IMR-90 (cell line): ENCODE results near the gene PABPC1L.

Source experiments
- BHLHE40 ChIP-seq: fragments of 150-350 bp; IDR thresholded peaks from 2 replicates; pipeline ENCODE4 v1.6.1; 2016; ENCODE audit warnings: mild to moderate bottlenecking, low read depth, low read length
- CEBPB ChIP-seq: IDR thresholded peaks from 2 replicates; pipeline ENCODE4 v1.6.1; 2012; ENCODE audit warnings: low read depth, low read length, improper control_type of control experiment
- CTCF ChIP-seq: conservative IDR thresholded peaks from 2 replicates; pipeline ENCODE4 v1.5.1; 2012; ENCODE audit warnings: mild to moderate bottlenecking, low read depth, low read length, improper control_type of control experiment
- ELK1 ChIP-seq: fragments of 150-350 bp; IDR thresholded peaks from 2 replicates; pipeline ENCODE4 v1.6.1; 2016; ENCODE audit warnings: low read depth, mild to moderate bottlenecking, low read length, moderate library complexity, borderline replicate concordance
- MAFK ChIP-seq: IDR thresholded peaks from 2 replicates; pipeline ENCODE4 v1.6.1; 2012; ENCODE audit warnings: low read depth, low read length, improper control_type of control experiment
- MAZ ChIP-seq: IDR thresholded peaks from 2 replicates; pipeline ENCODE4 v1.6.1; 2012; ENCODE audit warnings: low read depth, mild to moderate bottlenecking, low read length, improper control_type of control experiment, moderate library complexity, borderline replicate concordance
- MXI1 ChIP-seq: IDR thresholded peaks from 2 replicates; pipeline ENCODE4 v1.6.1; 2012; ENCODE audit warnings: low read depth, mild to moderate bottlenecking, low read length, moderate library complexity, borderline replicate concordance
- NFE2L2 ChIP-seq: fragments of 150-350 bp; IDR thresholded peaks from 2 replicates; pipeline ENCODE4 v1.6.1; 2016; ENCODE audit warnings: low read depth, mild to moderate bottlenecking, low read length
- POLR2A ChIP-seq: IDR thresholded peaks from 2 replicates; pipeline ENCODE4 v1.6.1; 2012; ENCODE audit warnings: mild to moderate bottlenecking, low read depth, low read length
- RAD21 ChIP-seq: IDR thresholded peaks from 2 replicates; pipeline ENCODE4 v1.6.1; 2012; ENCODE audit warnings: low read length, improper control_type of control experiment
- RCOR1 ChIP-seq: IDR thresholded peaks from 2 replicates; pipeline ENCODE4 v1.6.1; 2012; ENCODE audit warnings: mild to moderate bottlenecking, low read length, improper control_type of control experiment; ENCODE audit not compliant: insufficient replicate concordance
- RFX5 ChIP-seq: IDR thresholded peaks from 2 replicates; pipeline ENCODE4 v1.8.0; 2012; ENCODE audit warnings: low read depth, mild to moderate bottlenecking, low read length, moderate library complexity
- SMC3 ChIP-seq: fragments of 150-350 bp; IDR thresholded peaks from 2 replicates; pipeline ENCODE4 v1.6.1; 2016; ENCODE audit warnings: low read depth, mild to moderate bottlenecking, antibody characterized with exemption, low read length, moderate library complexity
- USF2 ChIP-seq: fragments of 150-350 bp; IDR thresholded peaks from 2 replicates; pipeline ENCODE4 v1.6.1; 2017; ENCODE audit warnings: mild to moderate bottlenecking, antibody characterized with exemption, low read length, low read depth

GRCh38 chr20:44912189-44912588, 2.3 kb downstream of the PABPC1L start:
- TF ChIP-seq POLR2A: no peak
- TF ChIP-seq CTCF: no peak
- no peak for TF ChIP-seq NFE2L2
- no peak for TF ChIP-seq MXI1
- no peak for TF ChIP-seq MAZ
- no peak for TF ChIP-seq RFX5
- TF ChIP-seq USF2: no peak
- no peak for TF ChIP-seq BHLHE40
- TF ChIP-seq RCOR1: no peak
- no peak for TF ChIP-seq SMC3
- no peak for TF ChIP-seq RAD21
- no peak for TF ChIP-seq ELK1
- TF ChIP-seq CEBPB: no peak
- no peak for TF ChIP-seq MAFK
